Hematopoietic multipotent progenitor cell (in vitro differentiated cells): ENCODE data around the gene RPL10. TPM values are rescaled to one million over a fixed set of nuclear protein-coding genes. Genes with fewer than 3 reads are reported as not detected.

ENCODE experiments used
- DNase-seq, 3 donors: peaks; one replicate each; pipeline ENCODE4 v3.0.0-alpha.2; 2011 to 2015; ENCODE audit warnings: low read depth in 2 of 3, low spot score in 2 of 3
- total RNA-seq: library from RNA; depleted of rRNA; stranded (reverse); fragments of >200 nt; gene quantifications from one replicate; pipeline ENCODE4 v1.2.3, GENCODE V29; 2012

The RPL10 gene
- total RNA-seq, 1 donor, result 7,558 TPM

- DNase-seq, result no peak
Observed at GRCh38 chrX:154360155-154360713, 37.9 kb upstream of the RPL10 start.

- DNase-seq, result no peak
Observed at GRCh38 chrX:154362085-154362742, 36.0 kb upstream of the RPL10 start.

- no peak for DNase-seq
Observed at GRCh38 chrX:154363706-154364439, 34.3 kb upstream of the RPL10 start.

GRCh38 chrX:154365052-154365600 is 33.1 kb upstream of the RPL10 start:
- no peak for DNase-seq

- no peak for DNase-seq
Observed at GRCh38 chrX:154365997-154366665, 32.0 kb upstream of the RPL10 start.

GRCh38 chrX:154366666-154367055 is 31.5 kb upstream of the RPL10 start:
- no peak for DNase-seq

GRCh38 chrX:154367474-154368308 is 30.5 kb upstream of the RPL10 start:
- DNase-seq, result no peak

- peak; percentile 71 to 89 (median 84) for DNase-seq
Observed at GRCh38 chrX:154368630-154369448, 29.3 kb upstream of the RPL10 start.

- DNase-seq, result peak in 1 of 3 donors; percentile 57
Observed at GRCh38 chrX:154369449-154370299, 28.5 kb upstream of the RPL10 start.

GRCh38 chrX:154370300-154371016 is 27.7 kb upstream of the RPL10 start:
- no peak for DNase-seq

GRCh38 chrX:154371017-154371788 is 27.0 kb upstream of the RPL10 start:
- peak; percentile 70 to 92 (median 89) for DNase-seq

- DNase-seq, result no peak
Observed at GRCh38 chrX:154371789-154372300, 26.3 kb upstream of the RPL10 start.

GRCh38 chrX:154372612-154373022 is 25.6 kb upstream of the RPL10 start:
- DNase-seq, result no peak

GRCh38 chrX:154373340-154374306 is 24.6 kb upstream of the RPL10 start:
- DNase-seq, result peak in 1 of 3 donors; percentile 48

GRCh38 chrX:154374313-154375155 is 23.6 kb upstream of the RPL10 start, which contains the start of gene FLNA:
Gene FLNA, minus strand, starts transcription at chrX:154374634. Its CDS starts 3,389 bp downstream, at chrX:154371245.
- DNase-seq, result no peak
